Measurements from ENCODE around the gene PRF1.

Gene PRF1

DNA sequence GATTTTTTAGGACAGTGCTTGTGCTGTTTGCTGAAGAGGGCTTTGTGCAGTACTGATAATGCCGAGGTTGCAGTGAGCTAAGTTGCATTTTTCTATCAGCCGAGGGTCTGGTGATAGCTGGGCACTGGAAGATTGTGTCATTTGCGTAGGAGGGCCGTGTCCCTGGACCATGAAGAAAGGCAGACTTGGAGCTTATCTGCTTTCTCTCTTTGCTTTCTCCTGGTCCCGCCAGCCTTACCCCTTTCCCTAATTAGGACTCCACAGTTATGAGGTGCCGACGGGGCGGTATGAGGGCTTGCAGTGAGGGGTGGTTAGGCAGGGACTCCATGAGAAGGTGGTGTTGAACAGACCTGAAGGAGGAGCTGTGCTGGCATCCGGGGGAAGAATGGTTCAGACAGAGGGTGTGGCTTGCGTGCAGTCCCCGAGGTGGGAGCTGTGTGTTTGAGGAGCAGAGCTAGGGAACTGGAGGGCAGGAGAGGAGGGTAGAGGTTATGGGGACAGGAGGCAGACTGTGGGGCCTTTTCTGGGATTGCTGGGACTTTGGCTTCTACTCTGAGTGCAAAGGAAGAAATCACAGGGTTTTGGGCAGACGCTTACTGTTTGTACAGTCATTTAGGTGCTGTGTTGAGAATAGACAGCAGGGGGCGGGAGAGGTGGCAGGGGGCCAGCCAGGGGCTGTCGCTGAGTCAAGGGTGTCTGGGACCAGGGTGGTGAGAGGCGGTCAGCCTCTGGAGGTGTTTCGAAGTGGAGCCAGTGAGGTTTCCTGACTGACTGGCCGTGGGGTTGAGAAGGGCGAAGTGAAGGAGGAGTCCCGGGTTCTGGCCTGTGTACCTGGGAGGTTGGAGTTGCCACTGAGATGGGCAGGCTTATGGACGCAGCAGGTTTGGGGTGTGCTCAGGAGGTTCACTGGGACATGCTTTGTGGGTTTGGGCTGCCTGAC lies 43.4 kb downstream of the PRF1 start:
- peak; percentile 50 for DNase-seq

DNA sequence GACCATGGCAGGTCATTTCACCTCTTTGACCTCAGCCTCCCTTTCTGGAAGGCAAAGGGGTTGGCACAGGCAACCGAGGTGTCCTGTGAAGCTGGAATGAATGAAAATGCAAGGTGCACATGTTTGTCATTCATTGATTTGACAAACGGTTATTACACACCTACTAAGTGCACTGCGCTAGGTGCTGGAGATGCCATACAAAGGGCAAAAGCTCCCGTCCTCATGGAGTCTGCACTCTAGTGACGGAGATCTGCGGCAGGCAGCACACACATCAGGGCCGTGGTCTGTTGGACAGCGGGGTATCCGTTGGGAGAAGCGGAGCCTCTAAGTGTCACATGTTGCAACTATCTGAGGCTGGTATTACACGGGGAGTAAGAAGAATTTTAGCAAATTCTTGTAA lies 44.2 kb downstream of the PRF1 start:
- DNase-seq, result no peak

DNA sequence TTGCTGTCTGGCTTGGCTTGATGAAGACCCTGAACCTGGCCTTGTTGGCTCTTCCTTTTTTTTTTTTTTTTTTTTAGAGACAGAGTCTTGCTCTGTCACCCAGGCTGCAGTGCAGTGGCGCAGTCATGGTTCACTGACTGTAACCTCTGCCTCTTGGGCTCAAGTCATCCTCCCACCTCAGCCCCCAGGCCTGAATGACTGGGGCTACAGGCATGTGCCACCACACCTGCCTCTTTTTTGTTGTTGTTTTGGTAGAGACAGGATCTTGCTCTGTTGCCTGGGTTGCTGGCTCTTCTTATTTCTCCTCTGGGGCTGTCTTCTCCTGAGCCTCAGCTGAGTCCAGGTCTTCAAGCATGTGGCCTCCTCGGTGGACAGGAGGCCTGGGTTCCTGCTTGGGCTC lies 44.7 kb downstream of the PRF1 start:
- DNase-seq, result no peak

DNA sequence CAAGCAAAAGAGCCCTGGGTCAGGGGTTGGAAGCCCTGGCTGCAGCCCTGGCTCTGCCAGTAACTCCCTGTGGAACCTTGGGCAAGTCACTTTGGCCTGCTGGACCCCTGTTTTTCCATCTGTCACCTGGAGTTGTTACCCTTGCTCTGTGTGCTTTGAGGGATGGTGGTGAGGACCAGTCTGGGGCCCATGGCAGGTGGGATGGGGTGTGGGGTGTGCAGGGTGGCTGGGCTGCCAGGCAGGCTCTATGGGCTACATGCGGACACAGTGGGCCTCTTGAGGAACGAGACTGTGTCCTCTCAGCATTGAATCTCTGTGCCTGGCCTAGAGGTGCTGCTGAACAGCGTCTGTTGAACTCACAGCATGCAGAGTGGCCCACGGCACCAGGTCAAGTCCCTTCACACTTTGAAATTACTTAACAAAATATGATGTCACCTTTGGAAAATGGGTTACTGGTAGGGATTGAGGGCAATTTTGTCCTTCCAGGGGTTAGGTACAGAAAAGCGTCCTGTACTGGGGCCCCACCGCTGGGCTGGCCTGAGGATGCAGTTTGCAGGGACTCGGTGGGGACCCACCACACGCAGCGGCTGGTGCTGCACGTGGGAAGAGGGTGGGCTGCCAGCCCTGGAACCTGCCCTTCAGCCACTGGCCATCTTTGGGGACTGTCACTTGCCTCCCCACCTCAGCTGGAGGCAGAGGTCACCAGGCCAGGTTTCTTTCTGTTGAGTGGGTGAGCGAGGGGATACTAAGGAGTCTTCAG lies 45.3 kb downstream of the PRF1 start:
- DNase-seq, result no peak

DNA sequence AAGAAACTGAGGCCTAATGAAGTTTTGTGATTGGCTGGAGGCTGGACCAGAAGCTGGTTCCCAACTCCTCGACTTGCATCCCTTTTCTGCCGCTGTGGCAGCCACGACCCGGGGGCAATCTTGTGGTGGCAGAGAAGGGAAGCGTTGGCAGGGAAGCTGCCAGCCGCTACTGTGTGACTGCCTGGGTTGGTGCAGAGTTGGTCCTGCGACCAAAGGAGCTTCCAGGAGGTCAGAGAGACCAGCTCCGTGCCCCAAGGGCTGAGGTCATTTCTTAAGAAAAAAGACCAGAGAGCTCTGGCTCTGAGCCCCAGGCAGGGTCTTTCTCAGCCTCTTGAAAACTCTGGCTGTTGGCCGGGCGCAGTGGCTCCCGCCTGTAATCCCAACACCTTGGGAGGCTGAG lies 47.2 kb downstream of the PRF1 start:
- DNase-seq, result no peak

DNA sequence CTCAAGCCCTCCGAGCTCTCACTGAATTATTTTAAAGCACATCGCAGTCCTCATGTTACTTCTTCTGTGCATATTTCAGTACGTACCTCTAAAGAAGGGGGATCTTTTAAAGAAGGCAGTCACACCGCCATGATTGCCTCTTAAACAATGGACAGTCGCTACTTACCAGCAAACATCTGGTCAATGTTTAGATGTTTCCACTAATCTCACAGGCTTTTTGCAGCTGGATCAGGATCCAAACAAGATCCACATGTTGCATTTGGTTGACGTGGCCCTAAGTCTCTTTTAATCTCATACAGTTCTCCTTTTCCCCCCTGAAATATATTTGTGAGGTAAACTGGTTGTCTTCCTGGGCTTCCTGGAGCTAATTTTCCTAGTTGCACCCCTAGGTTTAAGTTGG lies 50.0 kb downstream of the PRF1 start:
- no peak for DNase-seq

DNA sequence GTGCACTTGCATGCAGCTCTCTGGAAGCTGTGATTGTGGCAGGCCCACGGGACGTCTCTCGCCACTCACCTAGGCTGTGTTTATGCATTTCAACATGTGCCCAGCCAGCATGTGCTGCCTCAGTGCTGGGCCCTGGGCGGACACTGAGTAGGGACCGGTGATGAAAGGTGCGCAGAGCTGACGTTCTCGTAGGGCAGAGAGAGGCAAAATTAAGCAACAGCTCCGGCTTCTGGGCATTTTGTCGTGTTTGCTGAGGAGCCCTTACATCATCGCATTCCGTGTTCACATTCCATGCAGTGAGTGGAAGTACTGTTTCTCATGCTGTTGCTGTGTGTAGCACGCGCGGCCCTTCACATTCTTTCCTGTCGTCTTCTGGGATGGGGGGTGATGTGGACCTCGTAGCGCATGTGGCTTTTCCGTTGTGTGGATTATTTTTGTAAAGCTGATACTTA lies 50.5 kb downstream of the PRF1 start:
- DNase-seq, result peak; percentile 99

DNA sequence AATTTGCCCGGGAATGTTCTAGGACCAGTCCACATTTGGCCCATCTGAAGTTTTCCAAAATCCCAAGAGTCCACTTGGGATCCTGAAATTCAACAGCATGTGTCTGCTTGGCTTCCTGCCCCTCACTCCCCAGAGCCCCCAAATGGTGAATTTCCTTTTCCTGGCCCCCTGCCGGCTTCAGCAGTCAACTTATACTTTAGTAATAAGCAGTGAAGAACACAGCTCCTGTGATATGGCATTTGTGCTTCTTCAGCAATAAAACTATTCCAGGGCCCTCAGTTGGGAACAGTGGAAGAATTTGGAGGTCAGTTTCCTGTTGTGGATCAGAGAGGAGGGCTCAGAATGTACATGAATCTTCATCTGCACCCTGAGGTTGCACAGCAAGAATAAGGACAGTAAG lies 51.1 kb downstream of the PRF1 start:
- peak; percentile 45 for DNase-seq

DNA sequence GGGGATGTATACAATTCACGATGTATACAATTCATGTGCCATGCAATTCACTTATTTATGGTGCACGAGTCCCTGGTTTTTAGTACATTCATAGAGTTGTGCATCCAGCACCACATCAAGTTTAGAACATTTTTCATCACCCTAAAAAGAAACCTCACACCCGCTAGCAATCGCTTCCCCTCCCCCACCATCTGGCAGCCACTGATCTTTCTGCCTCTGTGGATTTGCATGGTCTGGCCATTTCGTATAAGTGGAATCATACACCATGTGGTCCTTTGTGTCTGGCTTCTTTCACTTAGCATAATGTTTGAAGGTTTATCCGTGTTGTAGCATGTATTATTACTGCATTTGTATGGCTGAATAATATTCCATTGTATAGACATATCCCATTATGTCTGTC lies 52.1 kb downstream of the PRF1 start:
- DNase-seq, result no peak

DNA sequence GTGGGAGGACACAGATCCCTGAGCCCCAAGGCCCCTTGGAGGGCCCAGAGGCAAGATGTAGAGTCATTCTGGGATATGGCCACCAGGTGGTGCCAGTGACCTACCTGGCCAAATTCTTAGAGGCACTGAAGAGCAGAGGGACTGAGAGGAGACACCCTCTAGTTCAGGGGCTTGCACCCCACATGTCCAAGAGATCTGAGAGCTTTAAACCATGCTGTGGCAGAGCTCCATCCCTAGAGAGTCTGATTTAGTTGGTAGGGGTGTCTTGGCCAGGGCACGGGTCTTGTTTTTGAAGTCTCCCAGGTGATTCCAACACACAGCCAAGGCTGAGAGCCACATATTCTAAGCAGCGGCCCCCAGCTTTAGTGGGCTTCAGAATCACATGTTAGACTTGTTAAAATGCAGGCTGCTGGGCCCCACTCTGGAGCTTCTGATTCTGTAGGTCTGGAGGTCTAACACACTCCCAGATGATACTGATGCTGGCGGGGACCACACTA lies 52.5 kb downstream of the PRF1 start:
- peak; percentile 66 for DNase-seq

DNA sequence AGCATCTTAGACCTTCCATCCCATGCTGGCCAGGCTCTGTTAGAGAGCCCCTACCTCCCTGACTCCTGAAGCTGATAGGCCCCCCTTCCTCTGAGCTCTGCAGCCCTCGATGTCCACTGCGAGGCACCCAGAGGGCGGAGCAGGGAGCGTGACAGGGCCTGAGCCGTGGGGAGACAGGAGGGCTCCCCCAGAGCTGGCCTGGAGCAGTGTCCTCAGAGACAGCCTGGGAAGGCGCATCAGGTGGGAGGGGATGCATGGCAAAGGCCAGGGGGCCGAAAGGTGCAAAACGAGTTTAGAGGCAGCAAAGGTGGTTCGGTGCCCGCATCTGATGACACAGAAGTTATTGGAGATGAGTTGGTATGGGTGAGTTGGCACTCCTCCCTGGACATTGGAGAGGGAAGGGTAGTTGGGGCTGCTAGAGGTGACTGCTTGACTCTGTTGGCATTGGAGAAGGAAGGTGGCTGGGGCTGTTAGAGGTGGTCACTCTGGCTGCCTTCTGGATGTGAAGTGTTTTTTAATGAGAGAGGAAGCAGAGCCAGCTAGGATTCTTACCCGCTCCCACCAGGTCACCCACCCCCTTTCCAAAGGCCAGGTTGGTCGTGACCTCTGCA lies 53.1 kb downstream of the PRF1 start:
- no peak for DNase-seq
